Activated CD4-positive, alpha-beta T cell treated with anti-CD3 and anti-CD28 coated beads, Interleukin-2, Interleukin-4, amounts not matched to agents 100 ng/mL and 50 ng/mL, durations not matched to agents 16 hours and 8 hours (primary cell): Measurements from ENCODE around the gene DNAH11.
A peak's percentile ranks its signal among the peaks of the same experiment; 100 is the strongest.
"Not testable (repeated sequence)": the region's sequence is repeated elsewhere in the genome, so short reads cannot be mapped to it uniquely, and the experiment has no call there.

Source experiments
- DNase-seq: peaks from one replicate; pipeline ENCODE4 v3.0.0-alpha.2; 2020; ENCODE audit warnings: low spot score

DNAH11 gene

DNA sequence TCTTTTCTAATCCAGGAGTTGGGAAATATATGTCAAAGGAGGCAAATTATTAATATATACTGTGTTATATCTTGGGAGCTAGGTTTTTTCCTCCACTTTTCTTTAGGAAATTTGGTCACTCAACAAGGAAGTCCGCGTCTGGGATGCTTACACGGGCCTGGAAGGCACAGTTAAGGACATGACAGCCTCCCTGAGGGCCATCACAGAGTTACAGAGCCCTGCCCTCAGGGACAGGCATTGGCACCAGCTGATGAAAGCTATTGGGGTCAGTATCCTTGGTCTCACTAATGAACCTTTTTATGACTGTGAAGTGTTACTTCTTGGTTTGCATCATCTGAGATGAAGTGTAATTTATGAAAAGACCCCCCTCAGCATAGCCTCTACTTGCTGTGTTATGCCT lies 74.7 kb downstream of the DNAH11 start:
- DNase-seq: no peak

DNA sequence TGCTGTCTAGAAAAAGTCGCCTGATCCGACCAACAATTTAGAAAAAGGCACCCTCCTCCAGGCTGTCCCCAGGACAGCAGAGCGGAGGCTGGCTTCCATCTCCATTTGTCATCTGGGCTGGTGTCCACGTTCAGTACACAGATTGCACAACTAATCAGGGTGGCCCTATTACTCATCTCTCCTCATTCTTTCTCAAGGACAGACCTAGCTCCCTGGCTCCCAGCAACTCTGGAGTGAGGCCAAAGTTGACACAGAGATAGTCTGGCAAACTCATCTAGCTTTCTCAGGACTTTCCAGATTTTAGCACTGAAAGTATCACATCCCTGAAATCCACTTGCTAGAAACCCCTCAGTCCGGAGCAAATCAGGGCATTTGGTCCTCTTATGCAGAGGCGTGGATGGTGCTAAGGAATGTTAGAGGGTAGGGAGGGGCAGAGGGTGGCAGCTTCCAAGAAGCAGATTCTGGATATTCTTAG lies 75.1 kb downstream of the DNAH11 start:
- no peak for DNase-seq

DNA sequence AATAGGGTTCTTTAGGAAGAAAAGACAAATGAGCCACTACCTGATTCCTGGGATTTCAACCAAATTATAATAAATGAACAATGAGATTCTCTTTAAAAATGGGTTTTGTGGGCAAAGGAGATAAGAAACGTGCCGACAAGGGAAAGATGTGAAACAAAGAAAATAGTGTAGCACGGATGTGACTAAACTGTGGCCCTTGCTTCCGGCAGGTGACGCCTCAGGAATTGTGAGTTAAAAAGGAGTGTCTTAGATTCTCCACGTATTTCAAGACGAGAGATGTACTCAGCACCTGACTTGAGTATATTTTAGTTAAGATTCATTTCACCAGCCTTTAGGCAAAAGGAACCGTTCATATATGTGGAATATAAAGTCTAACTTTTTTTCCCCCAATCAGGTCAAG lies 75.9 kb downstream of the DNAH11 start:
- no peak for DNase-seq

- DNase-seq: no peak
Observed at GRCh38 chr7:21620054-21620453, 77.2 kb downstream of the DNAH11 start.

- no peak for DNase-seq
Observed at GRCh38 chr7:21624320-21624719, 81.5 kb downstream of the DNAH11 start.

DNA sequence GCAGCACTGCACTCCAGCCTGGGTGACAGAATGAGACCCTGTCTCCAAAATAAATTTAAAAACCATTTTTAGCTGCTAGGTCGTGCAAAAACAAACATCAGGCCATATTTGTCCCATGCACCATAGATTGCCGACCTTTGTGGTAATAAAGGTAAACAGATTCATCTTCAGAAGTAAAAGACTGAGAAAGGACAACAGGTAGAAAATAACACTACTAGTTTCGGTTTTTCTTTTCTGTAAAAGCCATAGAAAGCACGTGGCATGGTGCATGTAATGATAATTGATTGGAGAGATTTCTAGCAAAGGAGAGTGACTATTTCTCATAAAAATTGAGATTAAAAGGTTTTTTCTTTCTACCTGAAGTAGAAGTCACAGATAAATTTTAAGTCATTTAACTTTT lies 93.9 kb downstream of the DNAH11 start:
- no peak for DNase-seq

DNA sequence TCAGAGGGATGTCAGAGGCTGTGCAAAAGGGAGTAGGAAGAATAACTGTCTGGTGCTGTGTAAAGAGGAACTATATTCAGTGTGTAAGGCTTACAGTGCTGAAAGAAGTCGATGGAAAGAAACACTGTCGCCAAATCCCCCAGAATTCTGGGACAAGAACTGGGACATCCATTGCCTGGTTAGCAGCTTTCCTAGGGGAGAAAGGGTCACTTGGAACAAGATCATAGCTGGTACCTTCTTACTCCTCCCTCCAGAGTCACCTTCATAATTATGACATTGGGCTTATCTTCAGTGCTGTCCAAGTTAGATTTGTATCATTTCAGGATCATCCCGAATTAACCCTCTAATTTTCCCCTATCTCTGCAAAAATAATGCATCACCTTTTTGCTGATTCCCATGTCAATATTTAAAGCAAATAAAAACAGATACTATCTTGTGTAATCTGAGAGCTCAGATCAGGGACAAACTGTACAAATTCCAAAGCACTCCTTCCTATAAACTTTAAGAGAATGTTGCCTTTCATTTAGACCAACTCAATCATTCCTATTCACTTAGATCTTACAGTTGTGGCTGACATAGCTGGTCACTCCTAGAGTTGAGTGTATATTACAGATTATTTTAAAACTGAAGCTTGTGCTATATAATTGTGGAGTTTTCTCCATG lies 96.5 kb downstream of the DNAH11 start:
- no peak for DNase-seq

DNA sequence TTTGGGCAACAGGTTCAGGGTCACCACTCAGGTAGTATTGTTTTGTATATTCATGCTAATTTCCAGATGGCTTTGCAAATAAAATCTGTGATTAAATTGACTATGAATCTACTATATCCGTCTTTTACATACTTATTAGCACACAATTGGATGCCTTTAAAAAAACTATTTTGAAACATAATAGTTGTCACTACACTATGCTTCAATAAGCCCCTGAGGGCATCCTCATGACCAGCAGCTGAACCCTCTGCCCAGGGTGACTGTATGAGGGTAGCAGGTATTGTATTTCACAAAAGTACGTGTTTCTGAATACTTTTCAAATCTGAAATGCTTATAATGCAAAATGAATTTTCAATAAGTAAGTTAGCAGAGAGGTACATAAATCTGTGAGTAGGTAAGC lies 97.3 kb downstream of the DNAH11 start:
- DNase-seq: no peak

DNA sequence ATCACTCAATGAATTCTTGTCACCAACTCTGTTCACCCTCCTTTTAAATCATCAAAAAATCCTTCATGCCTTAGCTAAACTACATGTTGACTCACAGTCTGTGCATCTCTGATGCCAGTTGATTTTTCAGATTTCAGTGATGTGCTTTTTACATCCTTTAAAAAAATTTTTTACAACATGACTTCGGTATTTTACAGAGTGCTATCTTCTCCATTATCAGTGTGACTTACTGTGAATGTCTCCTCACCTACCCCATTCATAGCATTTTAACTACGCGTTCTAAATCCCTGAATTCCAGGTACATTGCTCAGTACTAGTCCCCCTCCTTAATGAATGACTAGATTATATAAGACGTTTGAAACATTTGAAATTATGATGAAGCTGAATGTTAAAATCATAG lies 98.7 kb downstream of the DNAH11 start:
- no peak for DNase-seq

DNA sequence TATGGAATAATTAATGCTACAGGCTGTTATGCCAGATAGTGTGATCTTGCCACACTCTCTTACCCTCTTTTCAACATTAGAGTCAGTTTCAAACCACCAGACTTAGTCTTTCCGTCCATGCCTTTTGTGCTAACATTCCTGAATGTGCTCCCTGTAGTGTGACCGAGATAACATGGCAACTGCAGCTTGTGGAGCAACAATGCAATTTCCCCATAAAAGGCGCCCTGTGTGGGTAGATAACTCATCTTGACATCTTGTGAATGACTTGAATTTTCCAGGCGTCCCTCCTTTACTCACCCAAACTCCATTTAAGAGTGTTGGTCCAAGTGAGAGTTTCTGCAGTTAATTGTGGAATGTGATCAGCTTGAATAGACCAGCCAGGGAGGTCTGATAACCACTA lies 99.6 kb downstream of the DNAH11 start:
- DNase-seq: no peak

GRCh38 chr7:21651697-21652096 lies 108.9 kb downstream of the DNAH11 start:
- DNase-seq: no peak

DNA sequence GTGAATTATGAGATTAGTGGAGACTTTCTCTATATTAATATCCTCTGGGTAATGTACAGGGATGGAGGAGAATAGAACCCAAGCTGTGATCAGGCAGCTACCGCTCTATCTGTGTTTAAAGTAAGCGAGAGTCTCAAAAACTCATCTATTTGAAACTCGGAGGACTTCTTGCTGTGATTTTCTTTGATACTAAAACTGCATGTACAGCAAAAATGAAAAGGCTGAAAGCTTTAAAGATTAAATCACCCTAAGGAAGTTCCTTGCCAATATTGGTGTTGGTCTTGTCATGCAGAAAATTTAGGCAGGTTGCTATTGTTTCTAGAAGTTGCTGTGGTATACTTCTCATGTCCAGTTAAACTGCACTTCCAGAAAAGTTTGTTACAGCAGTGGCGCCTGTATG lies 110.8 kb downstream of the DNAH11 start:
- no peak for DNase-seq

- no peak for DNase-seq
Observed at GRCh38 chr7:21656081-21656480, 113.2 kb downstream of the DNAH11 start.

- DNase-seq: no peak
Observed at GRCh38 chr7:21656796-21657195, 114.0 kb downstream of the DNAH11 start.

- no peak for DNase-seq
Observed at GRCh38 chr7:21670496-21670895, 127.7 kb downstream of the DNAH11 start.

DNA sequence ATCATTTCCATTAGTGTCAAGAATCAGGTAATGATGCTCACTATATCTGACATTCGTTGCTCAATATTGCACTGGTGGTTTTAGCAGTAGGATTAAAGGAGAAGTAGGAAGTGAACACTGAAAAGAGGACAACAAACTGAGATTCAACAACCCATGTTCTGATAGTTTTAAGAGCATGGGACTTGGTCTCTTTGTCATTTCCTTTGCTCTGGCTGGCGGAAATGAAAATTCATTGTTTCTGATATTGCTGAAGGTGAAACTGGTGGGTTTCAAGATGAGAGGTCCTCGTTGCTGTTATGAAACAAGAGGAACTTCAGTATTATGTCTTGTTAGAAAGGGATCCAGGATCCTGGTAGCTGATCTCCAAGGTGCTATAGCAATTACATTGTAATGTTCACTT lies 129.0 kb downstream of the DNAH11 start:
- DNase-seq: peak; percentile 60

DNA sequence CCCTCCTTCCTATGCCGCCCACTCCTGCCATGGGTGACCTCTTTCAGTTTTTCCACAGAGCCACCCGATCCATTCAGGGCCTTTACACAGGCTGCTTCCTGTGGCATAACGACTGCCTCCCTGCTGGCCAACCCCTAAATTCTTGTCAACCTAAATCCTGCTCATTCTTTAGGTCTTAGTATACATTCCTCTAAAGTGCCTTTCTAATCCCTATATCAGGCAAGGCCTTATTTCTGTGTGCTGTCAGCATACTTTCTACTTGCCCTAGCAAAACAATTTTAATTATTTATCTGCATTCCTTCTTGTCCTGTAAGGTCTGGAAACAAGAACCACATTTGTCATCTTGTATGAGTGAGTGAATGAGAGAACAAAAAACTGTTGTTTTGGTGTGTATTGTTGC lies 132.4 kb downstream of the DNAH11 start:
- no peak for DNase-seq

- no peak for DNase-seq
Observed at GRCh38 chr7:21690705-21691104, 147.9 kb downstream of the DNAH11 start.

DNA sequence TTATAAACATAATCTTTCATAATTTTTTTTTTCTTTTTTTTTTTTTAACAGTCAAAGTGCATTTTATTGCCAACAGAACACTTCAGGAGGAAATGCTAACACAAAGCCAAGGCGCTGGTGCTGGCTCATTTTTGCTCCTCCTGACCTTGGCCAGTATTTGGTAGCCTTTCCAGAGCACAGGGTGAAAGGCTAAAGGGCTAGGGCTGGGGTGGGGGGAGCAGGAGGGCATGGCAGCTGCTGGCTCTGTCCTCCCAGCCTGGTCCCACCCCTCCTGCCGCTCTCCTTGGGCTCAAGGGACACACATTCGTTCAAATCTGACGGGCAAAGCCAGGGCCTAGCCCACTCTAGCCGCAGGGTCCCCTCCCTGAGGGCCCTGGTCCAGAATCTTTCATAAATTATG lies 148.3 kb downstream of the DNAH11 start:
- not testable (repeated sequence) for DNase-seq

GRCh38 chr7:21700587-21700986 lies 157.7 kb downstream of the DNAH11 start:
- not testable (repeated sequence) for DNase-seq

- DNase-seq: no peak
Observed at GRCh38 chr7:21702303-21702702, 159.5 kb downstream of the DNAH11 start.

DNA sequence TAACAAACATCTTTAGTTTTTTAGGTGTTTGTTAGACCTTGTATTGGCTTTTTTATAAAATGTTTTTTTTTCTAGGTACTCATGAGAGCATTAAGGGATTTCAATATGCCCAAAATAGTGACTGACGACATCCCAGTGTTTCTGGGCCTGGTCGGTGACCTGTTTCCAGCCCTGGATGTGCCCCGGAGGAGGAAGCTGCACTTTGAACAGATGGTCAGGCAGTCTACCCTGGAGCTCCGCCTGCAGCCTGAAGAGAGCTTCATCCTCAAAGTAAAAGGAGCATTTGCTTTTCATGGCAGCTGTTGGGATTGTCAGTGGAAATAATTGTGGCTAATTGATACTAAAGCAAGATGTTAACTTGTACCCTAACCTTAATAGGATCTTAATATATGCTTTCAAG lies 161.5 kb downstream of the DNAH11 start:
- no peak for DNase-seq

DNA sequence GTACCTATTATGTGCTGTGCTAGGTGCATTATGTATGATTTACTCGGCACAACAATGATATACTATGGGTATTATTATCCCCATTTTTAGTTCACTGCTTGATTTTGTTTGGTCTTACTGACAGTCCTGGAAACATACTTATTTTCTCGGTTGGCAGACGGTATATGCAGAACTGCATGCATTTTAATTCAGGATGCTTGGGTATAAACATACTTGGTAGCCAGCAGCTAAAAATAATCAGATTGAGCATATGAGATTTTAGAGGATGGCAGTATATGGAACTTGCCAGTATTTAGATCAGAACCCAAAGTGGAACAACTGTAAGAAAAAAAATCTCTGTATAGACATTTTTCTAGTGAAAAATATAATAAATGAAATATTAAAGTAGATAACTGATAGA lies 163.3 kb downstream of the DNAH11 start:
- no peak for DNase-seq

GRCh38 chr7:21707566-21707965 lies 164.7 kb downstream of the DNAH11 start:
- DNase-seq: no peak

GRCh38 chr7:21708096-21708495 lies 165.3 kb downstream of the DNAH11 start:
- DNase-seq: no peak
